Measurements from ENCODE around the gene GRIA4.
A peak's percentile ranks its signal among the peaks of the same experiment; 100 is the strongest.
"Not testable (repeated sequence)": the region's sequence is repeated elsewhere in the genome, so short reads cannot be mapped to it uniquely, and the experiment has no call there.

The GRIA4 gene

DNA sequence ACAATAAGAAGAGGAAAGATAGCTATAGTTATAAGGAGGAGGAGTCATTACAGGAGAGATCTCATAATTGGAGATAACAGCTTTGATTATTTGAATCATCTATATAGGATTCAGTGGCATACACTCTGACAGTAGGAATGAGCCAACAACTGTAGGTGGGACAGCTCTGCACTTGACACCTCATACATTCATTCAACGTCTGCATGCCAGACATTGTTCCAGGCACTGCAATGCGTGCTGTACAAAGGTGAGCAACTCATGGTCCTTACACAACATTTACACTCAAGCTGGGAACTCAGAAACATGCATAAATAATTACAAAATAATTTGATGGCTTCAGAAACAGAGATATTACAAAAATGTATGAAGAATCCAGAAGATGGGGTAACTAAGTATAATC, 257.9 kb downstream of the GRIA4 start:
- no peak for DNase-seq

DNA sequence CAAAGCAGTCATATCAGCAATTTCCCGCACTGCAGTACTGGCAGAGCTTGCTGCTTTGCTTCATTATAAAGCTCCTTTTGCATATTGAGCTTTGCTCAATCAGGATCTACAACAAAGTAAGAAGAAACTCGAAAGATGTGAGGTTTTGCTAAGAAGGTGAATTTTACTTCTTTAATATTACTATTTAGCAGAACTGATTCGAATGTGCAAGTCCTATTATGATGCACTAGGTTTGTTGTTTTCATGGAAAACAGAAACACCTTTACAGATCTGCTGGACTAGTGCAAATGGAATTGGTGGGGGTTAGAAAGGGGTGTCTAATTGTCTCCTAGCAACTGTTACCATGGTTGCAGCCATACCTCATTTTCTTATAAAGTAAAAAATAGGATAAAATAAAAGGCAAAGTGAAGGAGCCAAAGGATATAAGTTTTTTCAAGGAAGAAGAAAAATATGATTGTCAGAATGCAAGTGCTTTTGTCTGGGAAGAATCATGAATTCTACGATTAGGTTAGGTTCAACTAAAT, 259.0 kb downstream of the GRIA4 start:
- DNase-seq, result no peak

DNA sequence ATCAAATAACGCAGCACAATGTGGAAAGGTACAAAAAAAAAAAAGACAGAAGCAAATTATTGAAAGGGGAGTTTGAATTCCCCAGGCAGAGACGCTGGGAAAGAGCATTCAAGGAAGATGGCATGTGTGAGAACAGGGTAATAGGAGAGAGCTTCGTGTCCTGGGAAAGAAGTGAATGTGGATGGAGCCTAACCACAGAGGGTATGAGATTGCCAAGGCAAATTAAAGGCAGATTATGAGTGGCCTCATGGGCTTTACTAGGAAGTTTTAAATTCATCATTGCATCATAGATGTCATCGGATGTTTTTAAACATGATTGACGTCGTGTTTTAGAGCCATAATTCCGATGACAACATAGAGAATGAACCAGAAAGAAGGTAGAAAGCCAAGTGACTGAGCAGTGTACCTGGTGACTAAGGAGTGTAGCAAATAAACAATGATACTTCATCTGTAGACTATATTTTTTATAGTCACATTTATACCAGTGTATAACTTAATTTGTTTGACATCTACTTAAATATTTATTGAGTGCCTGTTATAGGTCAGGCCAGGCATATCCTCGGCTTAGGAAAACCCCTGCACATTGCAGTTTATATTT, 260.7 kb downstream of the GRIA4 start:
- no peak for DNase-seq

DNA sequence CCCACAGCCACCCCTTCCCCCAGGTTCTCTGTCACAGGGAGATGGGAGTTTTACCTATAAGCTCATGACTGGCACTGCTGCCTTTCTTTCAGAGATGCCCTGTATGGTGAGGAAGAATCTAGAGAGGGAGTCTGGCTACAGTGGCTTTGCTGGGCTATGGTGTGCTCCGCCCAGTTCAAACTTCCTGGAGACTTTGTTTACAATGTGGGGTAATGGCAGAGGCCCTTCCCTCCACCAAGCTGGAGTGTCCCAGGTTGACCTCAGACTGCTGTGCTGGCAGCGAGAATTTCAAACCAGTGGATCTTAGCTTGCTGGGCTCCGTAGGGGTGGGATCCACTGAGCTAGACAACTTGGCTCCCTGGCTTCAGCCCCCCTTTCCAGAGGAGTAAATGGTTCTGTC, 268.6 kb downstream of the GRIA4 start:
- no peak for DNase-seq

DNA sequence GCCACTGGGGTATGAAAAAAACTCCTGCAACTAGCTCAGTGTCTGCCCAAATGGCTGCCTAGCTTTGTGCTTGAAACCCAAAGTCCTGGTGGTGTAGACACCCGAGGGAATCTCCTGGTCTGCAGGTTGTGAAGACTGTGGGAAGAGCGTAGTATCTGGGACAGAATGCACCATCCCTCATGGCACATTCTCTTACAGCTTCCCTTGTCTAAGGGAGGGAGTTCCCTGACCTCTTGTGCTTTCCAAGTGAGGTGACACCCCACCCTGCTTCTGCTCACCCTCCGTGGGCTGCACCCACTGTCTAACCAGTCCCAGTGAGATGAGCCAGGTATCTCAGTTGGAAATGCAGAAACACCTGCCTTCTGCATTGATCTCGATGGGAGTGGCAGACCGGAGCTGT, 269.1 kb downstream of the GRIA4 start:
- DNase-seq, result not testable (repeated sequence)

DNA sequence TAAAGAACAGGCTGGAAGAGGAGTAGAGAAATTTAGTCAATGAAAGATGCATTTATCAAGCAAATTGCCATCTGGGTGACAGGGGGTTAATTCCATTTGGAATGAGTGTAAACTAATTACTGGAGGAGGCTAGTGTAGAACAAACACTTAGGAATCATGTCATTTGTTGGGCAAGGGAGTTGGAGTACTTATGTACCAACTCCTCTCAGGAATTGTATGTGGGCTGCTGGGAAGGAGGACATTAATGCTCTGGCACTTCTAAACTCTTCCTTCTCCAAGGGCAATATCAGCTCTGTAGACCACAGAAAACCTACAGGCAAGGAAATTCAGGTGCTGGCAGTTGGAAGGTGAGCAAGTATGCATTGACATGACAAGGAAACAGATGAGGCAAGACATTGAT, 271.2 kb downstream of the GRIA4 start:
- DNase-seq, result peak in 1 of 2 experiments; percentile 45

DNA sequence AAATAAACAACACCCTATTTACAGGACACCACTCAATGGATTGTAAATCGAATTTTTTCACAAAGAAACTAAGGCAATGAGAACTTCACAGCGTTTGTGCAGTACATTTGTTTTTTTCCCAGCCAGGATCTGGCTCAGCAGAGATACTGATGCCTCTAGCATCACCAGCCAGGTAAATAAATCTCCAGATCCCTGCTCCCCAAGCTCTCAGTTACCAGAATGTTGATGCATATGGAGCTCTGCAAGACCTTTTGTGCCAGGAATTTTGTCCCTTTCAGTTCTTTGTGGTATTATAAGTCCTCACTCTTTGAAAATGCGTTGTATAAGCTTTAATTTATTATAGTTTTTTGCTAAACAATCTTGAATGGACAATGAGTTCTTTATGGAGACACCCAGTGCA, 274.6 kb downstream of the GRIA4 start:
- DNase-seq, result no peak

DNA sequence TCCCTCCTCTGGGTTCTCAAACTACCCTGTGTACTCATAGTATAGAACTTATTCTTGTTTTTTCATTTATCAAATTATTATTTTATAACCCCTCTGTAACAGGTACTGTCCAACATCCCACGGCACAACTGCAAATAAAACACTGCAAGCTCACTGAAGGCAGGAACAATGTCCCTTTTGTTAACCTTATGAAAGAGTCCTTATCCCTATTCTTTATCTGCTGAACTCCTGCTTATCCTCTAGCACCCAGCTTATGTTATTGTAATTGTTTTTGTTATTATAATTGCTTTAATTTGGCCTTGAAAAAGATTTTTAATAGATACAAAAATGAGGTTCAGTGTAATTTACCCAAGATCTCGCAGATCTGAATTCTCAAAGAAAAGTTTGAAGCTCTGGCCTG, 281.8 kb downstream of the GRIA4 start:
- no peak for DNase-seq

DNA sequence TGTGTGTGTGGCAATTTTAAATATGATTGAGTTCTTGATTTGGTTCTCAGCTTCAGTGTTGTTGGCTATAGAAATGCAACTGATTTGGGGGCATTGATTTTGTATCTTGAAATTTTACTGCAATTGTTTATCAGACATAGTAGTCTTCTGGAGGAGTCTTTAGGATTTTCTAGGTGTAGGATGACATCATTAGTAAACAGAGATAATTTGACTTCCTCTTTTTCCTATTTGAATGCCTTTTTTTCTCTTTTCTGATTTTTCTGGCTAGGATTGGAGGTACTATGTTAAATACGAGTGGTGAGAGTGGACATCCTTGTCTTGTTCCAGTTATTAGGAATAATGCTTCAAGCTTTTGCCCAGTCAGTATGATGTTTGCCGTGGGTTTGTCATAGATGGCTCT, 287.3 kb downstream of the GRIA4 start:
- DNase-seq, result no peak

DNA sequence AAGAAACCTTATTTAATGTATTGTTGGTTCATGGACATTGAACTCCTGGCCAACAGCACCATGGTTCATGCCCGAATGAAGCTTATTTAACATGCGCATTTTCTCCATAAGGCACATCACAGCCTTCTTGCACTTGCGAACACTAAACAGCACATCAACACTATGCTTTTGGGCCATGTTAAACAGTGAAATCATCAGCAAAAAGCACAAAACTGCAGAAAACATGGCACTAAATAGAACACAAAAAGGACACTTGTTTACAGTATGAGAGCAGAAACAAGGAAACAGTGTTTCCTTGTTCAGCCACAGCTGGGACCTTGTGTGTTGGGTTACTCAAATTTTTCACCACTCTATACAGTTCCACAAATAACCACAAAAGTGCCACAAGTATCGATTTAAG, 289.9 kb downstream of the GRIA4 start:
- no peak for DNase-seq

DNA sequence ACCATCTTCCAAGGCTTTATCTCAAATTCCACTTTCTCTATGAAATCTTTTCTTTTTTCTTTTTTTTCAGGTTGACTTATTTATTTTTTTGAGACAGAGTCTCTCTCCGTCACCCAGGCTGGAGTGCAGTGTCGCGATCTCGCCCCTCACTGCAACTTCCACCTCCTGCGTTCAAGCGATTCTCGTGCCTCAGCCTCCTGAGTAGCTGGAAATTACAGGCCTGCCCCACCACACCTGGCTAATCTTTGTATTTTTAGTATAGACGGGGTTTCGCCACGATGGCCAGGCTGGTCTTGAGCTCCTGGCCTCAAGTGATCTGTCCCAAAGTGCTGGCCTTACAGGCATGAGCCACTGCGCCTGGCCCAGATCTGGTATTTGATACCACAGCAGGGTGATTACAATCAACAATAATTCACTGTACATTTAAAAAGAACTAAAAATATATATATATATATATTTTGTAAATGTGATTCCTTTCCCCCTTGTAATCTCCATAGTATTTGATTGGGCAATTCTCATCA, 290.7 kb downstream of the GRIA4 start:
- DNase-seq, result no peak

DNA sequence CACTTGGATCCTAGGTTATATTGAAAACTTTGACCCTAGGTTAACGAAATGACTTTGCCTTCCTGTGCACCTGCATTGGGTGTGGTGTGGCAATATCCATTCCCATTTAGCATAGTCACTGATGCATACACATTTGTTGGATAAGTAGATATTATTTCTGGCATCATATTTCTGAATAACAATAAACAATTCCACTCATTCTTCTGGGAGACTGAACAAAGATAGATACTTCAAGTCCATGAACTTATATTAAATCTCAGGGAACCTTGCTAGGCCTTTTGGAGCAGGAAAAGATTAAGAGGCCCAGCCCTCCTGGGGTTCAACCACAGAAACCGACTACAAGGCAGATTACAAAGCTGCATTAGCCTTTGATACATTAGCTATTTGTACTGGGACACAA, 293.2 kb downstream of the GRIA4 start:
- DNase-seq, result no peak

DNA sequence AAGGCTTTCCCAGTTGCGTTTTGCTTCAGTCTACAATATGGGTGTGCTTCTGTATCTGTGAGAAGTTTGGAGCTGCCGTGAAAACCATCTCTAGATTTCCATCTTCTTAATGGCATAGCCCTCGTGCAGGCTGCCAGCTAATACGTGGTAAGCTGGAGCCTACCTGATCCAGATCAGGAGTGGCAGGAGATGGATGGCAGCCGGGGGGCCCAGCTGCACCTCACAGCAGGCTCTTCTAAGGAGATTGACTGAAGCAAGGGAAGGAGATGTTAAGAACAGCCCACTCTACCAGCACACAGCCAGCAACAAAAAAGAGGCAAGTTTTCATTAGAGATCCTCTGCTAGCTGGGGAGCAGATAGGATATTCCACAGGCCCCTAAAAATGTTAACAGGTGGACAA, 296.6 kb downstream of the GRIA4 start:
- DNase-seq, result no peak

DNA sequence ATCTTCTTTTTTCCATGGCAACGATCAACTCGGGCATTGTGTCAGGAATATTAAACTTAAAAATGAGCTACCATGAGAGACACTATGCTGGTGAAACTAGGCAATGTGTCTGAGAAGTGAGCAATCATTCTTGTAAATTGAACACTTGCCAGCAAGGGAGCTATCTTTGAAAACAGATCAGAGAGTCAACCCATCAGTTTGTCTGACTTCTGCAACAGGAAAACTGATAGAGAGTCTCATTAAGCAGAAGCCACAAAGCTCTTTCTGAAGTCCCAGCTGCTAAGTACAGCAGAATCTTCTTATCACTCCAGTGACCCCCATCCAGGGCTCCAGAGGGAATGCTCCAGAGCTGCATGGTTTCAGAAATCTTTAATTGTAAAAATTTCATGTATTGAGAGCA, 297.4 kb downstream of the GRIA4 start:
- DNase-seq, result no peak

DNA sequence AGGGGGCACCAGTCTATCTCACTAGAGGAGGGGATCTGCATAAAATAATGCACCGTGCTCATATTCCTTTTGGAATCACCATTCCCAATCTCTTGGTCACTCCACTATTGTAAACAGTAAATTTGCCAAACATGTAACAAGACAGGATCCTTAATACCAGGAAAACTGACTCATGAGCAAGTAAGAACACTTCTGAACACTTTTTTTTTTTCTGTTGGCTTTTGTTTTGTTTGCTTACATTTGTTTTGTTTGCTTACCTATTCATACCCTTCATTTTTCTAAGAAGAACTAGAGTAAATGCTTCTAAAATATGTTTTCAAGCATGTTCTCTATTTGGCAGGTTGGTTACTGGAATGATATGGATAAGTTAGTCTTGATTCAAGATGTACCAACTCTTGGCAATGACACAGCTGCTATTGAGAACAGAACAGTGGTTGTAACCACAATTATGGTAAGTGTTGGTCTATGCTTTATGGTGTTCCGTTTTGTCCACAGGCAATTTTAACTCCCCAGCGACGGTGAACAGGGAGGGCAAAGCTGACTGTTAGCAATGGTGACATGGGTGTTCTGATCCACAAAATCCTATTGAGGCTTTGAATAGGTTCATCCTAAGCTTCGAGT, 300.3 kb downstream of the GRIA4 start:
- peak in 1 of 2 experiments; percentile 9 for DNase-seq

DNA sequence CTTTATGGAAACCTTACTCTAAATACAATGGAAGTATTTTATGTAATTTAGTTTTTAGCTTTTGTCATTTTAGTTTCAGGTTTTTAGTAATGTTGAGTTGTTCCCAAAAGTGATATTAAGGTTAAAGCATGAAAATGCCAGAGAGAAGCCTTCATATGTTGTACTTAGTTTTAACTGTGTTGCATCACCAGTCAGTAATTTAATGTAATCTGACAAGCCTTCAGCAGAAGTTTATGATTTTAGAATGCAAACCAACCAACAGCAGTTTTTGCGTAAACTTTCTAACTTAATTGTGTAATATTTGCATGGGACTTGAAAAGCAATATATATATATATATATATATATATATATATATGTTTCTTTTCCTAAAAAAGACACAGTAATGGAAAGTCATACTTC, 301.6 kb downstream of the GRIA4 start:
- DNase-seq, result no peak

DNA sequence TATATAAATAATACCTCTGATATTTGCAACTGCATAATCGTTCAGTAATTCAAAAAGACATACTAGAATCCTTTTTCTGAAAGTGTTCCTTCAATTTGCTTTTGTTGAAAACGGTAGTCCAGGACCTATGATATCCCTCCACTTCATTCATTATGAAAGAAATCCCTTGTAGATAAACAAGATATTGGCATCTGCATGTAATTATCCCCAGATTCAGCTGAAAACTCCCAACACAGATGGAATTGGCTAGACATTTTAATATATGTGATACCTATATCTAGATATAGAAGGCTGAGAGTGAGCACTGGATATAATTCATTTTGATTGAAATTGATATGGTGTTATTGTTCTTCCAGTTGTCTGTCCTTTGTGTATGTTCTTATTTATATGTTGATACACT, 302.8 kb downstream of the GRIA4 start:
- no peak for DNase-seq

DNA sequence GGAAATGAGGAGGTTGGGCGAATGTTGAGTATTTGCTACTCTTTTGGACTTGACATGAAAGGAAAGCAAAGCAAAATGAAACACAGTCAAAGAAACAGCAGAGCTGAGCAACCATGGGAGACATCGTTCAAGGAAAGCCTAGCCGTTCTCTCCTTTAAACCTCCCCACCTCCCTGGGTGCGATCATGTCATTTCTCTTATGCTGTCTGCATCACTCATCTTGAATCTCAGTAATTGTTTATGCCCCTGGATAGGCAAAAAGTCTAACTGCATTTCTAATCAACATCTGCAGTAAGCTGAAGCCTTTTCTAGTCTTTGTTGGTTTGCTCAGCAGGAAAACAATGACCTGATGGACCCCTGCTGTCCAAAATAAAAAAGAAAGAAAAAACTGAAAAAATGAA, 305.1 kb downstream of the GRIA4 start:
- peak in 1 of 2 experiments; percentile 7 for DNase-seq

DNA sequence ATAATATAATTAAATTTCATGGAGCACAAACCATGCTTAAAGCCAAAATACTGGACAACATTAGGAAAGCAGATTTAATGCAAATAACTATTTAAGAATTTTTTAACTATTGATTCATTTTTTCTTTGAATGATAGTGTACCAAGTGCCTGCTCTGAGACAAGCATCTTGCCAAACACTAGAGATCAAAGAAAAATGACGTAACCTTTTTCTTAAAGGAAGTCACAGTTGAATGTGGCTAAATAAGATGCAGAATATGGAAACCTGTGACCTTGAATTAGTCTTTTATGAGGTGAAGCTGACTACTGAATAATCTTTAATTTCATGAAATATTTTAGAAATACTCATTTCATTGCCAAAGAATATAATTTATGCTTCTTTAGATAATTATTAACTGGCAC, 308.2 kb downstream of the GRIA4 start:
- no peak for DNase-seq

DNA sequence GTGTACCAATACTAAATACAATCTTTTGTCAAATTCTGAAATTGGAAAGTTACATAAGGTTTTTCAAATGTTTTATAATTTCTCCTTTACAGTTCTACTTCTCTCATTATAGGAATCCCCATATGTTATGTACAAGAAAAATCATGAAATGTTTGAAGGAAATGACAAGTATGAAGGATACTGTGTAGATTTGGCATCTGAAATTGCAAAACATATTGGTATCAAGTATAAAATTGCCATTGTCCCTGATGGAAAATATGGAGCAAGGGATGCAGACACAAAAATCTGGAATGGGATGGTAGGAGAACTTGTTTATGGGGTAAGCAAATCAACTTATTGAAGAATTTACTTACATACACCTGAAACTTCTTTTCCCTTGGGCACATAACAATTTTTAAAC, 308.7 kb downstream of the GRIA4 start:
- DNase-seq, result no peak

DNA sequence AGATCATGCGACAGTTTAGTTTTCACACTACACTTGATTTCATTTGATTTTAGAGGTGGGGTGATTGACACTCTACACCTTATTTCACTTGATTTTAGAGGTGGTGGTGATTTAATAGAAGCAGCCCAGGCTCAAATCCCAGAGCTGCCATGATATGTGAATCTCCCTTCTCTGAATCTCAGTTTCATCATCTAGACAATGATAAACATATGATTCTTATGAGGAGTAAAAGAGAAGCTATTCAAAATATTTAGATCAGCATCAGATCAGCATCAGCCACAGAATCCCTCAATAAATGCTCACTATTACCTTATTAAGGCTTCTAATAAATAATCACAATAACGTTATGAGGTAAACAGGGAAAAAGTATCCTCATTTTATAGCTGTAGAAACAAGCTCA, 313.4 kb downstream of the GRIA4 start:
- DNase-seq, result no peak

DNA sequence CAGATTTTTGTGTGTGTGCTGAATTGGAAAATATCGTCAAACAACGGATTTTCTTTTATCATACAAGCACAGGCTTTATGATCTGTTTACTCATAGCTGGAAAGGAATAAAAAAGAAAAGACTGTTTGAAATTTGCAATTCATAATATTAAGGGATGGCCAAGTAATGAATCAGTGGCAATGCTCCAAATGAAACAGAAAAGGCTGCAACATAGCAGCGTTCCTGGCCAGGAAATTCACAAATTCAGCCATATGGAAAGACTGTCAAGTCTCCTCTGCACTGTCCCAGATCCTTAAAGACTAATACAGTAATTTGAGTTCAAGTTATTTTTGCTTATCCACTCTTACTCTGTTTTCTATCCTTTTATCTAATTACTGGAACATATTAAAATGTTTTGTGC, 313.9 kb downstream of the GRIA4 start:
- DNase-seq, result no peak

DNA sequence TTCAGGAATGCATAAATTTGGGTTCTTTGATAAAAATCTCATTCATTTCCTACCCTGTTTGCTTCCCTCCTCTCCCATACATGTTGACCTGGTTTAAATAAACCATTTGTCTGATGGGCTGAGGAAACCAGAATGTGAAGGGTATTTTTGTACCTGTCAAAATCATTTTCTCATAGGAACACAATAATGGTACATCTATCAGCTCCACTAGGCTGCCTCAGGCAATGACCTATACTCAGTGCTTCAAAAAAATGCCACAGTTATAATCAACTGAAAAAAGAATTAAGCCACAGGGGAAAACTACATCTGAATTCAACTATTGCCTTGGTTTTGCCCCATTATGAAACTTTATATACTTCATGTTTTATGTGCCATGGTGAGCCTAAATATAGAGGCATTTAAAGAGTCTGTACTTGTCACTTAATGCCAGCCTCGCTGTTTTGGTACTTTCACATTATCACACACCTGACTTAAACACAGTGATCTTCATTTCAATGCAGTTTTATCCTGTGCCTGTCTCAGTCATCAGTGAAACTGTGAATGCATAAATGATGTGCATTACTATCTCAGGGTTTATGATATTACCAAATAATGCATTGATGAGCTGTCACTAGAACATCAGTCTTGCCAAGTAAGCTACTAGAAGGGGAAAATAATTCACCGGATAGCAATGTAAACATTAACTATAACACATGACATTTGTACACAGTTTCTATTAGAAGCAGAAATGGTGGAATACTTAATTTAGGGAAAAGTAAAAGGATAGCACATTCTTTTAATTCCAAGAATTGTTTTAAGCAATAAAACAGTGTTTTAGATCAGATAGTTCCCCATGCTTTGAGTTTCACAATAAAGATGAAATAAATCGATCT, 319.4 kb downstream of the GRIA4 start:
- no peak for DNase-seq

DNA sequence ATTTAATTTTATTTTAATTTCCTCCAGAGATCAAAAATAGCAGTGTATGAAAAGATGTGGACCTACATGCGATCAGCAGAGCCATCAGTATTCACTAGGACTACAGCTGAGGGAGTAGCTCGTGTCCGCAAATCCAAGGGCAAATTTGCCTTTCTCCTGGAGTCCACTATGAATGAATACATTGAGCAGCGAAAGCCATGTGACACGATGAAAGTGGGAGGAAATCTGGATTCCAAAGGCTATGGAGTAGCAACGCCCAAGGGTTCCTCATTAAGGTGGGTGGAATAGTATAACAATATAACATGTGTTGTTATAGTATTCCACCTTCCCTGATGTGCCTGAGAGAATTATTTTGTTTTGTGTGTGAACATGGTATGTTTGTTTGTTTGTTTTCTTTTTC, 323.8 kb downstream of the GRIA4 start:
- DNase-seq, result no peak

Data from NCI-H2081 (cell line).